DMS53 (cell line): Measurements from ENCODE around the gene LSP1.
A peak's percentile ranks its signal among the peaks of the same experiment; 100 is the strongest.

Experiments used
- DNase-seq: peaks from one replicate; lab custom pipeline; 2025; lab: John Stamatoyannopoulos, UW

The LSP1 gene

GRCh38 chr11:1848640-1849430 is 4.0 kb upstream of the LSP1 start:
- DNase-seq: no peak

GRCh38 chr11:1851468-1852180 is 1.3 kb upstream of the LSP1 start:
- no peak for DNase-seq

- no peak for DNase-seq
These were observed 510 bp upstream of the LSP1 start for GRCh38 chr11:1852271-1852876.

- no peak for DNase-seq
These were observed 670 bp downstream of the LSP1 start for GRCh38 chr11:1853376-1854131.

- DNase-seq: no peak
These were observed 1.5 kb downstream of the LSP1 start for GRCh38 chr11:1854132-1854948.

GRCh38 chr11:1854949-1855885 is 2.3 kb downstream of the LSP1 start:
- no peak for DNase-seq

GRCh38 chr11:1855886-1856265 is 3.0 kb downstream of the LSP1 start:
- DNase-seq: no peak

- DNase-seq: no peak
These were observed 3.6 kb downstream of the LSP1 start for GRCh38 chr11:1856306-1857005.

GRCh38 chr11:1857064-1857463 is 4.2 kb downstream of the LSP1 start:
- no peak for DNase-seq

- no peak for DNase-seq
These were observed 5.3 kb downstream of the LSP1 start for GRCh38 chr11:1858154-1858553.

- no peak for DNase-seq
These were observed 5.7 kb downstream of the LSP1 start for GRCh38 chr11:1858576-1858975.

GRCh38 chr11:1859004-1859403 is 6.1 kb downstream of the LSP1 start:
- DNase-seq: no peak

- DNase-seq: no peak
These were observed 7.2 kb downstream of the LSP1 start for GRCh38 chr11:1860108-1860507.

GRCh38 chr11:1861435-1862411 is 8.8 kb downstream of the LSP1 start:
- no peak for DNase-seq

- no peak for DNase-seq
These were observed 9.9 kb downstream of the LSP1 start for GRCh38 chr11:1862588-1863351.

GRCh38 chr11:1863352-1864216 is 10.7 kb downstream of the LSP1 start:
- DNase-seq: peak; percentile 84

GRCh38 chr11:1864231-1864630 is 11.3 kb downstream of the LSP1 start:
- no peak for DNase-seq
